T1000 (cell line): Measurements from ENCODE around the gene SLC22A17.
A peak's percentile ranks its signal among the peaks of the same experiment; 100 is the strongest.

Experiments used
- DNase-seq: peaks from one replicate; lab custom pipeline; 2025; ENCODE audit warnings: mixed read lengths; lab: John Stamatoyannopoulos, UW

SLC22A17 gene

DNA sequence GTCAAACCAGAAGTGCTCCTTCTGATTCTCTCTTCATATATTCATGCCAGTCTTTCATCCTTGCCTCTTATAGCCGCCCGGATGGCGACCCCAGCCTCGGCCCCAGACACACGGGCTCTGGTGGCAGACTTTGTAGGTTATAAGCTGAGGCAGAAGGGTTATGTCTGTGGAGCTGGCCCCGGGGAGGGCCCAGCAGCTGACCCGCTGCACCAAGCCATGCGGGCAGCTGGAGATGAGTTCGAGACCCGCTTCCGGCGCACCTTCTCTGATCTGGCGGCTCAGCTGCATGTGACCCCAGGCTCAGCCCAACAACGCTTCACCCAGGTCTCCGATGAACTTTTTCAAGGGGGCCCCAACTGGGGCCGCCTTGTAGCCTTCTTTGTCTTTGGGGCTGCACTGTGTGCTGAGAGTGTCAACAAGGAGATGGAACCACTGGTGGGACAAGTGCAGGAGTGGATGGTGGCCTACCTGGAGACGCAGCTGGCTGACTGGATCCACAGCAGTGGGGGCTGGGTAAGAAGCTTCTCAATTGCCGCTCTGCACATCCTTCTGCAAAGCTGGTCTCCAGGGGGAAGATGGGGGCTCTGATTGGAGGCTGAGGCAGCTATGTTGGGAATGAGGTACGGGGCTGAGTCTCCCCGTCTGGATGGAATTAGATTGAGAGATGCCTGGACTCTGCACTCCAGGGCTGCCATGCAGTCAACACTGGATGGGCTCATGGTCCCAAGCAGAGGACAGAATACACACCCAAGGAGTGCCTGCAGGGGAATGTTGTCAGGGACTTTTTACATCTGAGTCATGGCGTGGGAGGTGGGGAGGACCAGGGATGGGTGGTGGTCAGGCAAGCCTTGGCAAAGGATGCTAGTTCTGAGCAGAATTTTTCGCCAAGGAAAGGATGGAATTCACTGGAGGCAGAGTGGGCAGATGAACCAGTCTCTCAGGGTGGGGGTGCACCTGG, 44.7 kb downstream of the SLC22A17 start:
- no peak for DNase-seq

DNA sequence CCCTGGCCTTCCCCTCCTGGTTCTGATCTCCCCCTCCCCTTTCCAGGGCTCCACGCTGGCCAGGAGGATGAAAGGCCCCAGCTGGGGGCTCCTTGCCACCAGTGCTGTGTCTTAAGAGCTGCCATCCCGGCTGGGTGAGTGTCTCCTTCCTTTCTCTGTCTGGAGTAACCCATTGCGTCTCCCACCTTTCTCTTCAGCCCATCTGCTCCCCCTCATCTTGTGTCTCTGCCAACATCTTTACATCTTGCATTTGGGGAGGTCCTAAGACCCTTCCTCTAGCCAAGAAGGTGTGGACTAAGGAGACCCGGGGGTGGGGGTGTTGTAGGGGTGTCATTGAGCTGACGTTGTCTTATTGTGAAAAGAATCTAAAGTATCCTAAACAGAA, 45.5 kb downstream of the SLC22A17 start:
- no peak for DNase-seq

DNA sequence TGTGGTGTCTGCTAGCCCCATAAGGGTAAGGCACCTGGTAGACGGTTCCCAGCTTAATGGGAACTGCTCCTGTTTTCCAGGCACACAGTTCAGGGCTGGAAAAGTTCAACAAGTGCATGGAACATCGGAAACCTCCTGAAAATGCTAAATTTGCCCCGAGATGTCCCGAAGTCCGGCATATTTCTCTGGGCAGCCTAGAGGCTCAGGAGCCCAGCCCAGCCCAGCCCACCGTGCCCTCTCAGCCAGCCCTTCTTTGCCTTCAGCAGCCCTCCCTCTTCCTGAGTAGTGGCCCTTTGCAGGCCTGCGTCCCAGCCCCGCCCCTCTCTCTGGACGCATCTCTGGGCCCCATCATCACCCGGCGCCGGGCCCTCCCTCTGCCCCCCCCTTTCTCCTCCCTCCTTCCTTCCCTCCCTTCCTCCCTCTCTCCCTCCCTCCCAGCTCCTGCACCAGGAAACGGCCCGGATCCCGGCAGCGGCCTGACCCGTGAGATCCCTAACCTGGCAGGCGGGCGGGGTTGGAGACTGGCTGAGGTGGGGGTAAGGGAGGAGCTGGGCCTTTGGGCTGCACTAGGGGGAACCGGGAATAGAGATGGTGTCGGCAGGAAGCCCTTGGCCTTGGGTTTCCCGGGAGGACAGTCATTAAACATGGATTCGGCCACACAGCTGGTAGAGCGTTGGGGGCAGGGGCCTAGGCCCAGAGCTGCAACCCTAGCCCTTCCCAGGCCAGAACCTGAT, 46.1 kb downstream of the SLC22A17 start, which contains the start of gene BCL2L2:
Gene BCL2L2, plus strand, starts transcription at position 422 of the 734 bp plus-strand sequence. CDS start 935 bp downstream, outside the sequence.
- peak; percentile 72 for DNase-seq

DNA sequence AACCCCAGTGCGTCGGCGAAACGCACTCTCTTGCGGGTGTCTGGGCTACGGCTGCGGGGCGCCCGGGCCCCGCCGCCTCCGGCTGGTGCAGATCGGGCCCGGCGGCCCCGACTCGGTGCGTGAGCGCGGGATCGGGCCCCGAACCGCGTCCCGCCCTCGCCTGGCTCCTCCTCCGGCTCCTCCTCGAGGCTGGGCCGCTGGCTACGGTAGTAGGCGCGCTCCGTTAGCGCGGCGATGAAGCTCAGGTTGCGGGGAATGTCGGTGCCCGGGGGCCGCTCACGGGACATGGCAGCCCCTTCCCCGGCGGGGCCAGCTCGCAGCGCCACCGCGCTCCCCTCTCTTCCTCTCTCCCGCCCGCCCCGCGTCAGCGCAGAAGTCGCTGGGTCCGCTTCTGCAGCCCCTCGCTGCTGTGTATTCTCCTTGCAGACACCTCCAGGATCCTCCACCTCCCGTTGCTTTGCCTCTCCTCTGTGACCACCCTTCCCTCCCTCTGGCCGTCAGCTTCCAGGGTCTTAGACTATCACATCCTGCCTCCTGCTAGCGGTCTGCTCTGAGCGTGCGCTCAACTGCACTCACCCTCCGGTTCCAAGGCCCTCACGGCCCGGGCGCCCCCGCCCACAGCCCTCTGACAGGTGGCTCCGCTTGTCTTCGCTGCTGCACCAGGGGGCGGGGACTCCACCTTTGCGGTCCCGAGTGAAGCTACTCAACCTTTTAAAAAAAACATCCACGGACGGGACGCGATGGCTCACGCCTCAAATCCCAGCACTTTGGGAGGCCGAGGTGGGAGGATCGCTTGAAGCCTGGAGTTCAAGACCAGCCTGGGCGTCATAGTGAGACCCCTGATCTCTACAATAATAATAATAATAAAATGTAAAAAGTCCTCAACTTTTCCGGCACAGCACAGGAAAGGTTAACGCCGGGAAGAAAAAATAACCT, 50.1 kb downstream of the SLC22A17 start, which contains the start of gene PPP1R3E:
Gene PPP1R3E, minus strand, starts transcription at position 570 of the 936 bp plus-strand sequence. Its CDS starts 283 bp downstream, at position 287.
- peak; percentile 7 for DNase-seq

DNA sequence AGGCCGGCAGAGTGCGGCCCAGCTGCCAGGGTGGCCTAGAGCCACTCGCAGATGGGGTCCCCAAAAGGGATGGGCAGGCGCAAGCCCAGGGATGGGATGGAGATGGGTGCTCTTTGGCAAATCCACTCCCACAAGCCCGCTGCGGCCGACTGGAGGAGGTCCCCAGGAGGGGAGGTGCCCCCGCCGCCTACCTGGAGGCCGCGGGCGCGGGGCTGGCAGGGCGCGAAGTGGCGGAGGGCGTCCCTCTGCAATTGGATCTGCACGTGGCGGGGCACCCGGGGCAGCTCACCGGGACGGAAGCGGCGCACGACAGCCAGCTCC, 50.8 kb downstream of the SLC22A17 start:
- DNase-seq, result no peak

DNA sequence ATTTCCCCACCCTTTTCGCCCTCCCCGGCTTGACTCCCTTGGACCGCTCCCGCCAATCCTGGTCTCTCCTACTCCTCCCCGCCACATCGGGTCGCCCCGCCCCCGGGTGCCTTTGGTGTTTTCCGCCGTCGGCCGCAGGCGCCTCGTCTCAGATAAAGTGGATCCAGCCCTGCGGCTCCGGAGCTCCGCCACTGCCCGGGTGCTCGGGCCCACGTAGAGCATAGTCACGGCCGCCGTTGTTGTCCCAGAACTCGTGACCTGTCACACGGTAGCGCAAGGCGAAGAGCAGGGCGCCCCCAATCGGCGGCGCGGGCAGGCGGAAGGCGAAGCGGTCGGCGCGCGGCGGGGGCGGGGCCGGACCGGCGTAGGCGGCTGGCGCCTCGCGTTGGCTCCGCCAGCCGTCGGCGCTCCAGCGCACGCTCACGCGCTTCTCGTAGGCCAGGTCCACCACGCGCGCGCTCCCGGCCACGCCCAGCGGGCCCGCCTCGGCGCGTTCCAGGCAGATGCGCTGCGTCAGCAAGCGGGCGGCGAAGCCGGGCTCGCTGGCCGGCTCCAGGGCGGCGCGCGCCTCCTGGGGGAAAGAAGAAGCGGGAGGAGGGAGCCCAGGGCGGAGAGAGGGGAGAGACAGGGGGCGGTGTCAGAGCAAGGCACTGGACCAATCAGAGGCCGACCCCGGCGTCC, 51.3 kb downstream of the SLC22A17 start:
- peak; percentile 98 for DNase-seq

DNA sequence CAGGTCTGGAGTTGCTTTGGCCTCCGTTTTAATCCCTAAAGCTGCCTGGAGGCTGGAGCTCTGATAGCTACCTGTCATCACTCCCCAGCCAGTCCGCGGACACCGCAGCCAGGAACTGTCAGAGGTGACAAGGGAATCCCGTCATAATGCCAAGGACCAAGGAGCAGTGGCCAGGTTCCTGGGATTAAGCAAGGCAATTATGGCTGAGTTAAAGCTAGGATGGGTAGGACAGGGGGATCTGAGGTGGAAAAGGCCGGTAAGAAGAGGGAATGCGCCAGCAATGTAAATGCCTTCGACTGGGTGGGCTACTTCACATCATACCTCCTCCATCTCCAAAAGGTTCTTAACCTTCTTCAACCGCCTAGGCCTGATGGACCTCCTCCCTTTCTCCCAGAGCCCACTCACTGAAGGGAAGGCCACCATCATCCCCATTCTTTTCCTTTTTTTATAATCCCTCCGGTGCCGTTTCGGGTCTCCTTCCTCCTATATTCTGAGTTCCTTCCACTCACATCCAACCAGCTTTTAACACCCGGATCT, 51.9 kb downstream of the SLC22A17 start:
- DNase-seq, result no peak

DNA sequence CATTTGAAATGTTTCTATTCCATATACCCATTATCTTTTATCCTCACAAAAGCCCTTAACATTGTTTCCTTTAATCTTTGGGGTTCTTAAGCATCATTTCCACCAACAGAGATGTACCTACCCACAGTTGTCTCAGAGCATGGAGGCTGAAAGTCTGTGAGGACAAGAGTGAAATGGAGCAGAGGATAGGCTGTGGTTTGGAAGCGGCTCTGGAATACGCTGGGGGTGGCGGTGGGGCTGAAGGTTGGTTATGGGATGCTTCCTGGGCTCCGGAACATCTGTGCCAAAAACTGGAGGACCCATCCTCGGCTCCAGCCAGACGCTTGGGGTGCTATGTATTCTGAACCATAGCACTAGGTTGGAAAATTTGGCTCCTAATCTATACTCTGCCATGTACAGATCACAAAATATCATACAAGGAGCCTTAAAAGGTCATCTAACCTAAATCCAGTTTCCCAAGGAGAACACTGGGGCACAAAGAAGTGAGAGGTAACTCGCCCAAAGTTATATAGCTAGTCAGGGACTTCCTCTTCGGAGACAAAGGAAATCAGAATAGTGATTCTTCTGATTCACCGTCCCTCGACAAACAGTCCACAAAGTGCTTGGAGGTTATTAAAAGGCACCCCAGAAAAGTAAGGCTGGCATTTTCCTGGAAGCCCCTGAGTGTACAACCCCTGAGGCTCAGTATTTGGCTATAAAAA, 52.6 kb downstream of the SLC22A17 start:
- no peak for DNase-seq

DNA sequence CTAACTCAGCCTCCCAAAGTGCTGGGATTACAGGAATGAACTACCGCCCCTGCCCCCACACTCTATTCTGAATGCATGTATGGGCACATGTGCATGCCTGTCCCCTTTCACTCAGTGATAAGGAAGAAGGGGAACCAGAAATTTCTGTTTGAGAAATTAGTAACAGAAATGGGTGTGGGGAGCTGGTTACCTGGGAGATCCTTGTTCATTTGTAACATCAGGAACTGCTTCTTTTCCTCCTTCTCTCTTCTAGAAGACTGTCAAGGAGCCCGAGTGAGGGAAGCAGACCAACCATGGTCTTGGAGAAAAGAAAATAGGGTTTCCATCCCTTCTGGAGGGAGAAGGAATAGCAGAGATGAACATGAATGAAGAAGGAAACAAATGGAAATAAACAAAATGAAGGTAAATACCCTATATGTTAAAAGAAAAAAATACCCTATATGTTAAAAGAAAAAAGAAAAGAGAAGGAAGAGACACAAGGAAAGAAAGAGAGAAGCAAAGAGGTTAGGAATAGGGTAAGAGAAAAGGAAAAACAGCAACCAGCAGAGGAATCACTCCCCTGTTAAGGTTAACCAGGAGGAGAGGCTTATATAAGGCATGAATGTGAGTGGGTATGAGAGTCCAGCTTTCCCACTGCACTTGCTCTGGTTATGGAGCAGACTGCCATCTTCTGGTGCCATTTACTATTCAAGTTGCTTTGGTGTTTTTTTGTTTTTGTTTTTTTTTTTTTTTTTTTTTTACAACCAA, 53.3 kb downstream of the SLC22A17 start:
- DNase-seq, result no peak

DNA sequence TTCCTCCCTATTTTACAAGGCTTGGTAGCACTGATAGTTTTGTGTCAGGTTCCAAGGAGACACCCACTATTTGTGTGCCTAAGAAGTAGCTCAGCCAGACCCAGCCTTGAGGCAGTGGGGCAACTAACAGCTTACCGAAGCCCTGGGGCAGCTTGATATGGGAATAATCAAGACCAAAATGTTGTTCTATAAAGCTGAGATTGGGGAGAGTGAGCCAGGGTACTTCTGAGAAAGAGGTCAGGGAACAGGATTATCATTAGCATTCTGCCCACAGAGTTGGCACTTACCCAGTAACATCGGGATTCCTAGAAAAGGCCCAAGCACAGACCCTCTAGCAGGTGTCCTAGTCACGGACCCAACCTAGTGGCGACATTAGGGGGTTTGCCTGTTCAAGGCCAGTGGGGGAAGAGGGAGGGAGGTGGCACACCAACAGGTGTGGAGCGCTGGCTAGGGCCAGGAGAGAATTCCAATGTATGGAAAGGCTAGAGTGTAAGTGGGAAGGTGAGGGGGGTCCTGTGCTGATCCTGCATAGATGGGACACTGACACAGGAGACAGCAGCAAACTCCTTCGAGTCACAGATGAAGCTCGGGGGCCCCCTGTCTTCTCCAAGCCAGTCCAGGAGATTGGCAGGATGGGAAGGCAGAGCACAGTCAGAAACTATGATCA, 54.9 kb downstream of the SLC22A17 start:
- no peak for DNase-seq

DNA sequence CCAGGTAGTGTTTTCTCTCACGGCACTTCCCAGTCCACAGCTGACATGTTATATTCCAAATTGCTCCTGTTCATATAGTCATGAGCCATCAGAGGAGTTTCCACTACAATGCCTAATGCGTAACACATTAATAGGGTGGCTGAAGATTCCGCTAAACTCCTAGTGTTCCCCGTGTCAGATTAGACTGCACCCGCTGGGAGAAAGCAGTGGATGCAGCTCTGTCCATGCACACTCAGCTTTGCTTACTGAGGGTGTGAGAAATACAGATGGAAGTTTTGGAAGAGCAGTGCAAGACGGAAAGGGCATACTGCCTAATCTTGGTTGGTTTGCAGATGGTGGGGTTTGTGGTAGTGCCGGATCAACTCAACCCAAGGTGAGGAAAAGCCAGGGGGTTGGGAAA, 55.6 kb downstream of the SLC22A17 start:
- no peak for DNase-seq
